Neuronal stem cell (in vitro differentiated cells): ENCODE measurements around the gene FASLG.

Source experiments
- DNase-seq: peaks from one replicate; pipeline ENCODE4 v3.0.0-alpha.2; 2013; ENCODE audit warnings: low spot score
- H2AFZ ChIP-seq: one replicate; pipeline ENCODE4 v1.6.1; 2013; ENCODE audit warnings: mild to moderate bottlenecking, low read length, inconsistent platforms
- H2AK5ac ChIP-seq: 2 replicates; pipeline ENCODE4 v1.6.1; 2013; ENCODE audit warnings: low read depth, mild to moderate bottlenecking, inconsistent platforms, low read length, moderate library complexity, mixed read lengths
- H2BK120ac ChIP-seq: 2 replicates; pipeline ENCODE4 v1.6.1; 2013; ENCODE audit warnings: low read depth, mild to moderate bottlenecking, inconsistent platforms, low read length, moderate library complexity, mixed read lengths
- H2BK12ac ChIP-seq: one replicate; pipeline ENCODE4 v1.6.1; 2013; ENCODE audit warnings: low read length, inconsistent platforms
- H2BK15ac ChIP-seq: 2 replicates; pipeline ENCODE4 v1.6.1; 2013; ENCODE audit warnings: mild to moderate bottlenecking, low read length, inconsistent platforms, mixed read lengths
- H2BK5ac ChIP-seq: one replicate; pipeline ENCODE4 v1.6.1; 2013; ENCODE audit warnings: inconsistent platforms, mild to moderate bottlenecking, low read length, moderate library complexity
- H3K14ac ChIP-seq: one replicate; pipeline ENCODE4 v1.6.1; 2013; ENCODE audit warnings: low read length, inconsistent platforms
- H3K18ac ChIP-seq: 2 replicates; pipeline ENCODE4 v1.6.1; 2013; ENCODE audit warnings: low read length, inconsistent platforms
- H3K23ac ChIP-seq: 2 replicates; pipeline ENCODE4 v1.6.1; 2013; ENCODE audit warnings: low read depth, mild to moderate bottlenecking, mixed read lengths, low read length, inconsistent platforms; ENCODE audit not compliant: poor library complexity
- H3K27ac ChIP-seq: replicated peaks from 3 replicates; pipeline ENCODE4 v1.5.1; 2013; ENCODE audit warnings: low read length, inconsistent platforms
- H3K27me3 ChIP-seq, 3 experiments: 2 replicates each; pipeline ENCODE4 v1.6.1; 2013; ENCODE audit warnings: low read length in 3 of 3, mild to moderate bottlenecking in 2 of 3, inconsistent platforms in 1 of 3, low read depth in 1 of 3, mixed read lengths in 1 of 3, moderate library complexity in 1 of 3; ENCODE audit not compliant: control insufficient read depth in 3 of 3, insufficient read depth in 3 of 3
- H3K36me3 ChIP-seq, 2 donors: replicated peaks in 1 of 2; 2 replicates each; pipeline ENCODE4 v1.6.1; 2013; ENCODE audit warnings: low read length in 2 of 2; ENCODE audit not compliant: control insufficient read depth in 2 of 2, insufficient read depth in 2 of 2
- H3K4ac ChIP-seq: 2 replicates; pipeline ENCODE4 v1.6.1; 2013; ENCODE audit warnings: inconsistent platforms, mild to moderate bottlenecking, low read length, moderate library complexity
- H3K4me1 ChIP-seq, 2 donors: 1 replicate in 1 of 2; 2 replicates in 1 of 2; pipeline ENCODE4 v1.6.1; 2013; ENCODE audit warnings: low read length in 2 of 2, low read depth in 1 of 2; ENCODE audit not compliant: control insufficient read depth in 2 of 2, insufficient read depth in 1 of 2
- H3K4me2 ChIP-seq: one replicate; pipeline ENCODE4 v1.6.1; 2013; ENCODE audit warnings: mild to moderate bottlenecking, low read length, inconsistent platforms; ENCODE audit not compliant: insufficient read depth, poor library complexity, severe bottlenecking
- H3K4me3 ChIP-seq, 2 donors: 2 replicates each; pipeline ENCODE4 v1.5.1; 2013; ENCODE audit warnings: low read length in 2 of 2, mild to moderate bottlenecking in 2 of 2, inconsistent platforms in 1 of 2, moderate library complexity in 1 of 2
- H3K79me1 ChIP-seq: one replicate; pipeline ENCODE4 v1.6.1; 2013; ENCODE audit warnings: low read depth, mild to moderate bottlenecking, inconsistent platforms, low read length, moderate library complexity
- H3K9ac ChIP-seq: one replicate; pipeline ENCODE4 v1.6.1; 2013; ENCODE audit warnings: mild to moderate bottlenecking, low read depth, low read length, inconsistent platforms; ENCODE audit not compliant: poor library complexity
- H3K9me3 ChIP-seq, 2 donors: replicated peaks in 1 of 2; 2 replicates each; pipeline versions ENCODE3 to v1.6.1; 2013; ENCODE audit warnings: low read length in 2 of 2, mild to moderate bottlenecking in 2 of 2, inconsistent platforms in 1 of 2, low read depth in 1 of 2, mixed read lengths in 1 of 2, moderate library complexity in 1 of 2; ENCODE audit not compliant: control insufficient read depth in 2 of 2, insufficient read depth in 1 of 2
- H4K8ac ChIP-seq: one replicate; pipeline ENCODE4 v1.6.1; 2013; ENCODE audit warnings: low read depth, mild to moderate bottlenecking, inconsistent platforms, low read length, moderate library complexity
- H4K91ac ChIP-seq: one replicate; pipeline ENCODE4 v1.6.1; 2013; ENCODE audit warnings: low read length, low read depth, mild to moderate bottlenecking, inconsistent platforms; ENCODE audit not compliant: poor library complexity
- WGBS, 2 donors: extraction: QIAGEN DNeasy Blood & Tissue Kit; methylation state at CpG; one replicate each; pipeline ENCODE4 v1.1.7; 2013; ENCODE audit warnings: missing lambda C conversion rate in 2 of 2, mixed read lengths in 1 of 2; ENCODE audit not compliant: insufficient read length in 2 of 2, insufficient replicate concordance in 1 of 2; ENCODE audit errors: extremely low coverage in 2 of 2; 5-methylcytosine and 5-hydroxymethylcytosine counted together

The FASLG gene

DNA sequence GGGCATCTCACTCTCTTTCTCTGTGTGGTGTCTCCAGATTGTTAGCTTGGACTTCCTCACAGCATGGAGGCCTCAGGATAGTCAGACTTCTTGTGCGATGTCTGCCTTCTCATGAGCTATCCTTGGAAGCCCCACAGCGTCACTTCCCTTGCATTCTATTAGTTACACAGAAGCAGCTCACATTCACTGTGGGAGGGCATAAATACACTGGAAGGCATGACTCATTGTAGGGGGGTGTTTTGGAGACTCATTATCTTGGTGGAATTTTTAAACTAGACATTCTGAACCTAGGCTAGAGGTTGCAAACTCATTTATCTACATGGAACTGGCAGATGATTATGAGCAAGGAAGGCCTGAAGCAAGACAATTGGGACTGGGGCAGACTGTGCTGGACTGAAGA, 21.4 kb upstream of the FASLG start:
- Histone ChIP-seq H3K9ac (no peak overlapping the region), H3K4me1 (peaks cover 2 to 3% of the 10 kb centered on the region in 2 donors), H3K36me3 (no peaks in the 10 kb centered on the region), H2BK5ac (no peak overlapping the region), H3K9me3 (peaks cover 0 to 2% of the 10 kb centered on the region in 2 donors), H3K4me2 (no peak overlapping the region), H3K4me3 (no peak overlapping the region), H2BK15ac (no peak overlapping the region), H4K8ac (no peak overlapping the region), H3K27me3 (no peaks in the 10 kb centered on the region), H3K27ac (no peak overlapping the region), H4K91ac (no peak overlapping the region), H2BK120ac (no peak overlapping the region), H3K4ac (no peak overlapping the region), H3K23ac (peak overlapping the region; percentile 60), H2AFZ (peak overlapping the region; percentile 3), H3K79me1 (no peaks in the 10 kb centered on the region), H3K14ac (no peak overlapping the region), H2AK5ac (no peak overlapping the region), H3K18ac (no peak overlapping the region), H2BK12ac (no peak overlapping the region)
- no peak for DNase-seq
- no CpG with 5 or more reads among the region's 2 CpGs for WGBS, 2 donors

DNA sequence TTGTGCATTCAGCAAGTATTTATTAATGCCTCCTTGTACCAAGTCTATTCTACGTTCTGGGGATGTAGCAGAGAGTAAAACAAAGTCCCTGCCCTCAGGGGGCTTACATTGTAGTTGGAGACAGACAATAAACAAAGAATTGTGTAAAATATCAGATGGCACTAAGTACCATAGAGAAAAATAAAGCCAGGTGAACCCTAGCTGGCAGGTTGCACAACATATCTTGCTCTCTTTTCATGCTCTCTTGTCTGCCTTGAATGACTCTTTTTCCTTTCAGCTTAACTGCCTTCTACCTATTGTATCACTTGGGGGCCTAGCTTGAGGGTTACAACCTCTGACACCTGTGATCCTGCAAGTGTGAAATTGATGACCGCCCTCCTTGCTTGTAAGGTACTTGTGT, 20.7 kb upstream of the FASLG start:
- H3K23ac ChIP-seq = no peak overlapping the region
- no peak overlapping the region for H3K4me3 ChIP-seq
- H2BK120ac ChIP-seq = no peak overlapping the region
- no peaks in the 10 kb centered on the region for H3K36me3 ChIP-seq
- H4K91ac ChIP-seq = no peak overlapping the region
- no peak overlapping the region for H2BK15ac ChIP-seq
- no peaks in the 10 kb centered on the region for H3K27me3 ChIP-seq
- no peak overlapping the region for H3K18ac ChIP-seq
- H3K9me3 ChIP-seq = peaks cover 0 to 2% of the 10 kb centered on the region in 2 donors
- no peak overlapping the region for H2BK12ac ChIP-seq
- no CpG with 5 or more reads among the region's 2 CpGs for WGBS, 2 donors
- no peak overlapping the region for H3K14ac ChIP-seq
- no peak overlapping the region for H2BK5ac ChIP-seq
- H4K8ac ChIP-seq = no peak overlapping the region
- H3K79me1 ChIP-seq = no peaks in the 10 kb centered on the region
- no peak overlapping the region for H2AFZ ChIP-seq
- H3K9ac ChIP-seq = no peak overlapping the region
- H3K4me1 ChIP-seq = peaks cover 2 to 3% of the 10 kb centered on the region in 2 donors
- no peak for DNase-seq
- H3K4me2 ChIP-seq = no peak overlapping the region
- H3K27ac ChIP-seq = no peak overlapping the region
- H3K4ac ChIP-seq = no peak overlapping the region
- no peak overlapping the region for H2AK5ac ChIP-seq

DNA sequence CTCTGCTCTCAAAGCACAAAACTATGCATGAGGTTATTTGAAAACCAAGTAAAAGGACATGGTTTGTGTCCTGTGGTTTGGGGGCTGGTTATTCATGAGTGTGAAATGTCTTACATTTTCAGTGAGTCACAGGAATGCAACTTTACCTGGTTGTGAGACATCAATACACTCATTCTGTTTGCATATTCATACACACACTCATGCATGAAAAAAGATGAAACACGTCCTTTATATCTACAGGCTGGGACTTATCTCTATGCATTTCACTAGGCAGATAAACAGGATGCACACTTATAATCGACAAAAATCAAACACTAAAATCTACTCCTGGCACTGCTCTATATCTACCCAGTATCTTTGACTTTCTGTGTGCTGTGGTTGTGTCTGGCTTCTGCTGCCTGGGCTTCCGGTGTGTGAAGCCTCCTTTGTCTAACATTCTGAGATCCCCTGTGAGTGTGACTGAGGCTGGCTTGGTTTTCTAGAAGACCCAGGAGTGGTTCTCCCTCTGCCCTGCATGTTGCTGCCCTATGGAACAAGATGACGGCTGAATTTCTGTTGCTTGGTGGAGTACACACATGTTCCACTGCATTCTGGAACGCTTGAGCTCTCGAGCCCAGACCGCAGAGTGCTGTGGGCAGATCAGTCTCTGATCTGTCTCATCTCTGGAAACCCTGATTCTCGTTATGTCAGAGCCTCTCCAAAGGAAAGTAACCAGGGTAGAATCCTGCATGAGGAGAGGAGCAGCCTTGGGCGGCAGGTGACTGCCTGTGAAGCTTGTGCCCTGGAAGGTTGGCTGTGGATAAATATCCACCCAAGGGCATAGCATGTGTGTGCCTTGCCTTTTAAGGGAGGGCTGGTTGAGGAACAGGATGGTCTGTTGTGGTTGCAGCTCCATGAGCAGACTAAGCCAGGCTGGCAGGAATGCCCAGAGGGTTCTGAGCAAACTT, 19.7 kb upstream of the FASLG start:
- H3K27ac ChIP-seq = no peak overlapping the region
- DNase-seq = no peak

DNA sequence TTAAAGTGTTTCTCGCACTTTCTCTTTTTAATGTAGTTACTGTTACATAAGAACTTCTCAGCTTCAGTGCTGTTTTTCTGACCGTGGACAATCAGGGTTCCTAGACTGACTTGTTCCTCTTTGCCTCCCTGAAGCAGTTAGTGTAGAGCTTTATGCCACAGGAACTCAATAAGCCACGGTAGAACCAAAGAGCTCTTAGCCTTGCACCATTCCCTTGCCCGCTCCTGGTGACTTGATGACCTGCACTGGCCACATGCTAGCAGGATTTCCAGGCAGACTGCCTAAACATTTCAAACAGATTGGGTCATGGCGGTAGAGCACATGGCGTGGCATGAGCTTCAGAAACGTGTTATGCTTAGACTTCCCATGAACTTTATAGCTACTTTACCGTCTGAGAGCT, 18.8 kb upstream of the FASLG start:
- H3K4me2 ChIP-seq = no peak overlapping the region
- DNase-seq = no peak
- H2BK12ac ChIP-seq = no peak overlapping the region
- H3K36me3 ChIP-seq = no peaks in the 10 kb centered on the region
- peaks cover 2 to 3% of the 10 kb centered on the region in 2 donors for H3K4me1 ChIP-seq
- no peak overlapping the region for H2AFZ ChIP-seq
- no peak overlapping the region for H3K18ac ChIP-seq
- H3K4ac ChIP-seq = no peak overlapping the region
- H2BK5ac ChIP-seq = no peak overlapping the region
- no peak overlapping the region for H3K4me3 ChIP-seq
- no peak overlapping the region for H3K23ac ChIP-seq
- no peak overlapping the region for H3K27ac ChIP-seq
- H3K9me3 ChIP-seq = peaks cover 0 to 2% of the 10 kb centered on the region in 2 donors
- no peak overlapping the region for H3K14ac ChIP-seq
- no peak overlapping the region for H3K9ac ChIP-seq
- no peak overlapping the region for H4K8ac ChIP-seq
- no peak overlapping the region for H2AK5ac ChIP-seq
- H4K91ac ChIP-seq = no peak overlapping the region
- H3K79me1 ChIP-seq = no peaks in the 10 kb centered on the region
- no peak overlapping the region for H2BK120ac ChIP-seq
- H3K27me3 ChIP-seq = no peaks in the 10 kb centered on the region
- WGBS, 2 donors = no CpG with 5 or more reads among the region's 8 CpGs
- H2BK15ac ChIP-seq = no peak overlapping the region

More for the DNA sequence above, 19.7 kb upstream of the FASLG start:
- Histone ChIP-seq H2BK120ac (no peak overlapping the region), H3K4me1 (peaks cover 2 to 3% of the 10 kb centered on the region in 2 donors), H3K36me3 (no peaks in the 10 kb centered on the region), H3K4me2 (no peak overlapping the region), H2BK12ac (no peak overlapping the region), H3K9me3 (peaks cover 0 to 2% of the 10 kb centered on the region in 2 donors), H3K23ac (no peak overlapping the region), H3K79me1 (no peaks in the 10 kb centered on the region), H2BK15ac (no peak overlapping the region), H2BK5ac (no peak overlapping the region), H4K91ac (no peak overlapping the region), H2AK5ac (no peak overlapping the region), H3K4me3 (no peak overlapping the region), H3K18ac (peak overlapping the region; percentile 15), H3K4ac (no peak overlapping the region), H3K14ac (no peak overlapping the region), H2AFZ (peak overlapping the region; percentile 57), H3K27me3 (no peaks in the 10 kb centered on the region), H3K9ac (no peak overlapping the region), H4K8ac (no peak overlapping the region)
- no CpG with 5 or more reads among the region's 9 CpGs for WGBS, 2 donors
